Renal cortex interstitium (tissue), 11 donors: ENCODE data around the gene FIGNL2. TPM values are rescaled to one million over a fixed set of nuclear protein-coding genes. Genes with fewer than 3 reads are reported as not detected.
A peak's percentile ranks its signal among the peaks of the same experiment; 100 is the strongest.

Experiments
- DNase-seq, 11 donors: peaks; one replicate each; pipeline ENCODE4 v3.0.0-alpha.2; 2013; ENCODE audit warnings: low read depth in 9 of 11, low spot score in 4 of 11; ENCODE audit errors: extremely low read depth in 1 of 11
- polyA plus RNA-seq, 3 donors: library from polyadenylated mRNA; unstranded; fragments of 120-200 nt; gene quantifications; one replicate each; pipeline ENCODE4 v1.2.1, GENCODE V29; 2013; ENCODE audit not compliant: insufficient read length in 3 of 3

The FIGNL2 gene
- polyA plus RNA-seq, 3 donors: 3.0 to 6.0 (median 4.5) TPM

DNA sequence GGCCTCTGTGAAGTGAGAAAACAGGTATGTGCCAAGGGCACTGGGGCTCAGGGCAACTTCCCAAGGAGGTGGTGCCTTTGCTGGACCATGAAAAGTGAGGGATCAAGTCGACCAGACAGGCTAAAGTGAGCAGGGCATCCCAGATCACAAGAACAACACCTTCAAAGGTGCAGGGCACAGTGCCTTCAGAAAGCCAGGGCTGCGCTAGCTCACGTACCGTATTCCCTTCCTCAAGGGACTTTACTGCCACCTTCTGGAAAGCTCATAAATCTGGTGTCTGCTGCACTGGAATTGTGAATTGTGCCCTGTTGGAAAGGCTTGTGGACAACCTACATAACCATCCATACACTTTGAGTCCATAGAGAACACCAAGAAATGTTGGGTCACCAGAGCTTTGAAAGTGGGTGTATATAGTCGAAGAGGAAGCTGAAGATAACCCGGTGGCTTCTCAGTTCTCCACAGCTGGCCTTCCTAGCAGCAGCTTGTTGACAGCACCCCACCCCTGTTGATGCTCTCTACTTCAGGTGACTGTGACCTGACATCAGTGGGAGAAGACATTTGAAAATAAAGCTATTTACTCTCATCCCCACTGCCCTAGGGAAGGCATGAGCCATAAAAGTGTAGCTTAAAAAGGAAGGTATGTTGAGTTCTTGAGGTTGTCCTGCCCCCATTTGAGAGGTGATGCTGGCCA, 24.5 kb downstream of the FIGNL2 start:
- no peak for DNase-seq

DNA sequence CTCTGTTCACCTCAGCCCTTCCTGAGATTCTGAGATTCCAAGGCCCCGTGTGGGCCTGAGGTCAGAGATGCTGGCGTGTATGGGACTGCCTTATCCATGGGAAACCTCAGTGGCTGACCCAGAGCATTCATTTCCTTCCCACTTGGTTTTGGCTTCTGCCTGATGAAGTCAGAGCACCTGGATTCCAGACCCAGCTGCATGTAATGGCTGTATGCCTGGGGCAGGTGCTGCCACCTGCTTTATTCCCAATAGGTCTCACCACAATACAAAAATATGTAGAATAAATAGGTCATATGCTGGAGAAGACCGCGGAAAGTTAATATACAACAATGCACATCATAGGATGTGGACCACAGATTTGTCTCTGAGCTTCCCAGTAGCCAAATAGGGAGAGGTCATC, 25.6 kb downstream of the FIGNL2 start:
- DNase-seq: no peak

- DNase-seq: no peak
Observed at GRCh38 chr12:51822261-51822616, 26.3 kb downstream of the FIGNL2 start.

DNA sequence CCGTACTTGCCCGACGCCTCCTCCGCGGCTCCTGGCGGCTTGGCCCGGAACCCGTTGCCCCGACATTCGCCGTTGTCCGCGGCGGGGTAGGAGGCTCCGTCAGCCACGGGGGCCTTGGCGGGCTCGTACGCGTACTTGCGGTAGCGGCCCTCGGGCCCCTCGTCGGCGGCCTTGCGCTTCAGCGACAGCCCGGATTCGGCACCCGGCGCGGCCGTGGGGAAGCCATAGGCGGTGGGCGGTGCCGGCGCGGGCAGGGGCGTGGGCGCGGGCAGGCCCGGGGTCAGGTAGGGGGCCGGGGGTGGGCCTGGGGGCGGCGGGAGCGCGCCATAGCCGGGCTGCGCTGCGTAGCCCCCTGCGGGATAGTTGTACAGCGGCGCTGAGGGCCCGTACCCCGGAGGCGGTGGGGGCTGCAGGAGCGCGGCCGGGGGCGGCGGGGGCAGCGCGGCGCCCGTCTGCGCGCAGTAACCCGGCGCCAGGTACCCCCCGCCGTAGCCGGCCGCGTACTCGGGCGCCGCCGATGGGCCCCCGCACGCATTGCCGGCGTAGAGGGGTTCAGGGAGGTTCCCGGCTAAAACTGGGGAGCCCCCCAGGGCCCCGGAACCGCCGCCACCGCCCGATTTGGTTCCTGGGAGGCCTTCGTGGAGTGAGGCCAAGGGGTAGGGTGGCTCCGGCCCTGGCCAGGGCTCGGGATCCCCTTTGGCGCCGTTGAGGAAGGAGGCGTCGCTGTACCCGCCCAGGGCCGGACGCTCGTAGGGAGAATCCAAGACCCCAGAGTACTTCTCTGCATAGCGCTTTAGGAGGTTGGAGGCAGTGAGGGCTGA, 26.9 kb downstream of the FIGNL2 start:
- no peak for DNase-seq

DNA sequence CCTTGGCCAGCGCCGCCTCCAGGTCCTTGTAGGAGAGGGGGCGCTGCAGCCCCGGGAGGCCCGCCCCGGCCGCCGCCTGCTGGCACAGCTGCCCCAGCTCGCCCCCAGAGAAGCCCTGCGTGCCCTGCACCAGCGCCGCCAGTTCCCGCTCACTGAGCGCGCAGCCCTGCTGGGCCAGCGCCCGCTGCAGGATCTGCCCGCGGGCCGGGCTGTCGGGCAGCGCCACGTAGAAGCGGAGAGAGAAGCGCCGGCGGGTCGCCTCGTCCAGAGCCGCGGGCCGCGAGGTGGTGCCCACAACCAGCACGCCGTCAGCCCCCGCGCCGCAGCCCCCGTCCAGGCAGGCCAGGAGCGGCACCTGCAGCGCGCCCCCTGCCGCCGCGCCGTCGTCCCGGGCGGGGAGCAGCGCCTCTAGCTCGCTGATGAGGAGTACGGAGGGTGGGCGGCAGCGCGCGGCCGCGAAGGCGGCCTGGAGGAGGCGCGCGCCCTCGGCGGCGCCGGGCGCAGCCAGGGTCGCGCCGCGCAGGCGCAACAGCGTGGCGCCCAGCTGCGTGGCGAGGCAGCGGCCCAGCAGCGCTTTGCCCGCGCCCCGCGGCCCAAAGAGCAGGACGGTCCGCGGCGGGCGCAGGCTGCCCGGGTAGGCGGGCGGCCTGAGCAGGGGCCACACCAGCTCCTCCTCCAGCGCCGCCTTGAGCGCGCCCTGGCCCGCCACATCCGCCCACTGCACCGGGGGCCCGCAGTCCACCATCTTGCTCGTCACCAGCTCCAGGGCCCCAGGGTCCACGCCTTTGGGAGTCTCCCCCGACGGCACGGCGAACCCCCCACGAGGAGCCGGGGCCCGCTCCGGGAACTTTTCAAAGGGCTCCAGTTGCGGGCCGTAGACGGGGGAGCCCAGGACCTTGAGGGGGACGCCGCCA, 27.7 kb downstream of the FIGNL2 start:
- peak in 6 of 11 donors; percentile 49 to 76 (median 70) for DNase-seq

GRCh38 chr12:51819736-51820525, 28.6 kb downstream of the FIGNL2 start:
- DNase-seq: no peak

DNA sequence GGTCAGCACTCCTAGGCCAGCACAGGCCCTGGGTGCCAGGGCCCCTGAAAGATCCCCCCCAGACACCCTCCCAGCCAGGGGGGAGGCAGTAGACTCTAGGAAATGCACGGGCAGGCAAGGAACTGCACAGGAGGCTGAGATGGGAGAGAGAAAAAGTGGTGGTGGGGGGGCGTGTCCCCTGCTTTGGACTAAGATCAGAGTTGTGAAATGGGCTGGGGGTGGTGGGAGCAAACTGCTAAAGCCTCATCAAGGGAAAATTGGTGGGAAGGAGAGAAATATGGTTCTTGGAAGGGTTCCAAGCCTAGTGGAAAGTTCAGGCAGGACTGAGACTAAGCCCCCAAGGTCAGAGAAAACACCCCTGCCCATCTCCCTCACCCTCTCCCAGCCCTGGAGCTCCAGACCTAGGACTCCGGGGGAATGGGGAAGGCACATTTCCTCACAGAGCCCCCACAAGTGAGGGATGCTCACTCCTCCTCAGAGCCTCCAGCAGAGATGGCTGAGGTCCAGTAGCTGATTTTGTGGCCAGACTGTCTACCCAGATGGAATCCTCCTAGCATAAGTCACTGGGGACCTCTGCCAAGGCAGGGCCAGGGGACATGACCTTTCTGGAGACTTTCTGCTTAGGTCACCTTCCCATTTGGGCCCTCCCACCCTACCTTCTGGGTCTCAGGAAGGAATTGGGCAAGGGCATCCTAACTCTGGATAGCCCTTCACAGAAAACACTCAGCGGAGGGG, 29.8 kb downstream of the FIGNL2 start:
- no peak for DNase-seq

DNA sequence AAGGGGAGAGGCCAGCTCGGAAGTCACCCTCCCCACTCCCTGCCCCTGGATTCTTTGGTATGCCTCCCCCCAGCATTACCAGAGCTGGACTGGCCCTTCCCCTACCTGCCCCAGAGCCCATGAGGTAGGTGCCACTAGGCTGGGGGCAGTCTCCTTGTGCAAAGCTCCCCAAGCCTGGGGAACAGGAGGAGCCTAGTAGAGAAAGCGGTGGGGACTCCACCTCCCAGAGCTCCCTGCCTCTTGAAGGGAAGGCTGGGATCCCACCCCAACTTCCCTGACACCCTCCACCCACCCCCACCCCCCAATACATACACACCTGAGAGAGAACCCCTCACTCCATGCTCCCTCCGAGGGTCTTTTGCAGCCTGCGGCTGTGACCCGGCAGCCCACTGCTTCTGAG, 30.4 kb downstream of the FIGNL2 start:
- DNase-seq: no peak

DNA sequence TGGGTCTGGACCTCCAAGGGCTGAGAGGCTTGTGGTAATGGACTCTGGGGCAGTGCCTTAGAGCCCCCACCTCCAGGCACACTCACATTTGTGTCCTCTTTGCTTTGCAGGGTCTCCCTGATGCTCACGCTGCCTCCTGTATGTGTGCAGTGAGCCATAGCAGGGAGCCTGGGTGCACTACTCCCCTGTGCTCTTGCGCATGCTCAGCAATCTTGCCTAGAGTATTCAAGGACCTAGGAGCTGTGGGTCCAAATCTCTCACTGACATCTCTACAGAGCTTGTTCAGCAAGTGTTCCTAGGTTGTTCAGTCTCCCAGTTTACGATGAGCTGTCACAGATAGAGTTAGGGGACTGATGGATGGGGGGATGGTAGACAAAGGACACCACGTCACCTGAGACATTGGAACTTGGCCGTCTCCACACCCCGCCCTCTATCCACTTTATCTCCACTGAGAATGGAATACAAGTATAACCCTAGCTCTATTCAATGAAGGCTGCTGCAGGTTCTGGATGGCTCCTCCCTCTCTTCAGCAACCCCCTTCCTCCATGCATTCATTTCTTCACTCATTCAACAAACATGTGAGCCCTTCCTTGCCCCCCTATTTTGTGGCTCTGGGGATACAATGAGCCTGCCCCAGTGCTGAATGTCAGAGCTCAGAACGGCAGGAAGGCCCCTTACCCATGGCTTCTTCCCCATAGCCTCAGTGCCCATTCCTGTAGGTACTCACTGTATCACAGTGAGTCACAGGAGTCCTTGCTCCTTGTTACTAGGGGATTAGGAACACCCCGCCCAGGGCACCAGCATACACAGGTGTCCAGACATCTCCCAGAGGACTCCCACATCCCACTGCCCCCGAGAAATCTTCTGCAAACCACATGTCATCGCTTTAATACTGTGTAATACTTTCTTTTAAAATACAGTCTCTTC, 31.2 kb downstream of the FIGNL2 start:
- DNase-seq: no peak

GRCh38 chr12:51815571-51815970, 32.9 kb downstream of the FIGNL2 start:
- no peak for DNase-seq

DNA sequence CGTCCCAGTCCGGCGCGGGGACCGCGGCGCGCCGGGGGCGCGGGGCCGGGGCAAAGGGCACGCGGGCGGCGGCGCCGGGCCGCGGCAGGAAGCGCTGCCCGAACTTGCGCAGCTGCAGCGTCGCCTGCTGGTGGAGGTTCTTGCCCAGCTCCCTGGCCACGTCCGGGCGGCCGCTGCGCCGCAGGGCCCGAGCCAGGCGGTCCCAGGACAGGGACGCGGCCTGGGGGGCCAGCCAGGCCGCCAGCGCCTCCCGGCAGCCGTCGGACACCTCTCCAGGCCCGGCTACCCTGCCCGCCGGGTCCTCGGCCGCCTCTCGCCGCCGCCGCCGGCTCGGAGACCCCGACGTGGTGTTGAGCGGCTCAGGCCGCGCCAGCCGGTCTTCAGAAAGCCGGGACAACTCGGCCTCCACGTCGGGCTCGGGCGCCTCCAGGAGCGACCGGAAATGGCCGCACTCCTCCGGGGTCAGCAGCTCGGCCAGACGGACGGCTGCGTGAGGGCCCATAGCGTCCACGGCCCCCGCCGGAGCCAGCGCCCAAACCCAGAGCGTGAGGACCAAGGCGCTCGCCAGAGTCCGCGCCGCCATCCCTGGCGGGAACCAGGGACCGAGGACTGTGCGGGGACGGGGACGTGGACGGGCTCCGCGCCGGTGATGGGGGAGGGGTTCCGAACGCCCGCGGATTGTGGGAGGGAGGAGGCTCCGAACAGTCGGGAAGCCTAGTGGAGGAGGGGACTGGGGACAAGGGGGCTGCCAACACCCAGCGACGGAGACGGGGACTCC, 34.0 kb downstream of the FIGNL2 start:
- peak in 6 of 11 donors; percentile 65 to 79 (median 74) for DNase-seq

- no peak for DNase-seq
Observed at GRCh38 chr12:51813931-51814310, 34.6 kb downstream of the FIGNL2 start.

- DNase-seq: no peak
Observed at GRCh38 chr12:51812871-51813270, 35.6 kb downstream of the FIGNL2 start.

DNA sequence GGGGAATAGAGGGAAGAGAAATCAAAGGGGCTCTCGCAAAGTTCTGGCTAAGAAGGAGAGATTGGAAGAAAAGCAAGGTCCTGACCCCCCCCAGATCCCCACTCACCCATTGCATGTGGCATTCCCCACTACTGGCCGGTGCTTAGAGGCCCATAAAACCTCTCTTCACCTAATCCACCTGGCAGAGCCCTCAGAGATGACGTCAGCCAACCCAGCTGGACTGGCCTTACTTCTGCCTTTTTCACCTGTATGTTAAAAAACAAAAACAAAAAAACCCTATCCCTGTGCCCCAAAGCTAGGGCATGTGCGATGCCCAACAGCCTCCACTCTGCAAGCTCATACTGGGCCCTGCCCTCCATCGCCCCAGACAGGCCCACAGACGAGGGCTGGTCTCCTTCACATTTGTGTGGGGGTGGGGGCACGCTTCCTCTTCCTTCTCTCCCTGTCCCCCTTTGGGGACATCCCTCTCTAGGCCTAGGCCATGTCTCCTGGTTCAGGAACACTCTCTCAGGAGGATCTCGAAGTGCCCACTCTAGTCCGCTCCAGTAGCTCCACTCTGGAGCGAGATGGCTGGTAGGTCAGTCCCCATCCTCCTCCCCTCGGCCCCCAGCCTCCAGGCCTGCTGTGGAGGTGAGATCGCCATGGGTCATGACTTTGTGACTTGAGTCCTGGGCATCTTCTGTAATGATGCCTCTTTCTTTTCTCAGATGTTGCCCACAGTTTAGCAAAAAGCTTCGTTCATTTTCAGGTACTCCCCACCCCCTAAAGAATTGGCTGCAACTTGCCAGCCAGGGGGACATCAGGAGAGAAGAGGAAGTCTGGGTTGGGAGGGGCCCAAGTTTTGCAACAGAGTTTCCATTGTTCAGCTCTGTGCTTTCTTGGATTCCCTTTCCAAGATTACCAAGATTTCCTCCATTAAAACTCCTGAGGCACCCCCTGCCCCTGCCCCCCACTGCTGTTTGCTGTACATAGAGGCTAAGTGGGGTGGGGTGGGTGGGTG, 37.0 kb downstream of the FIGNL2 start:
- no peak for DNase-seq

- no peak for DNase-seq
Observed at GRCh38 chr12:51809193-51809592, 39.3 kb downstream of the FIGNL2 start.
